GM21447 (cell line): ENCODE measurements around the gene ZSWIM2.
"Not testable (repeated sequence)": the region's sequence is repeated elsewhere in the genome, so short reads cannot be mapped to it uniquely, and the experiment has no call there.

Source experiments
- ATAC-seq: cut with Tn5 transposase; IDR thresholded peaks from one replicate; pipeline ENCODE4 v1.9.1; 2021; ENCODE audit not compliant: unreplicated experiment

Gene ZSWIM2

GRCh38 chr2:186848873-186849578 is at the start of gene ZSWIM2:
ZSWIM2 (minus strand) TSS chr2:186849170; CDS start chr2:186849130, 40 bp downstream.
- ATAC-seq, result peak; percentile 82

- not testable (repeated sequence) for ATAC-seq
Observed at GRCh38 chr2:186896220-186896619, 47.2 kb upstream of the ZSWIM2 start.

GRCh38 chr2:186895451-186895850 is 46.5 kb upstream of the ZSWIM2 start:
- no peak for ATAC-seq

GRCh38 chr2:186894478-186894877 is 45.5 kb upstream of the ZSWIM2 start:
- ATAC-seq, result no peak

- ATAC-seq, result no peak
Observed at GRCh38 chr2:186892821-186893220, 43.9 kb upstream of the ZSWIM2 start.

GRCh38 chr2:186891185-186891621 is 42.2 kb upstream of the ZSWIM2 start:
- ATAC-seq, result no peak

- ATAC-seq, result no peak
Observed at GRCh38 chr2:186889101-186889879, 40.3 kb upstream of the ZSWIM2 start.

- no peak for ATAC-seq
Observed at GRCh38 chr2:186887107-186888090, 38.4 kb upstream of the ZSWIM2 start.

- no peak for ATAC-seq
Observed at GRCh38 chr2:186884587-186884986, 35.6 kb upstream of the ZSWIM2 start.

GRCh38 chr2:186883666-186884065 is 34.7 kb upstream of the ZSWIM2 start:
- no peak for ATAC-seq

GRCh38 chr2:186882511-186883071 is 33.6 kb upstream of the ZSWIM2 start:
- no peak for ATAC-seq

- no peak for ATAC-seq
Observed at GRCh38 chr2:186881660-186882059, 32.7 kb upstream of the ZSWIM2 start.

- no peak for ATAC-seq
Observed at GRCh38 chr2:186879312-186879711, 30.3 kb upstream of the ZSWIM2 start.

GRCh38 chr2:186874713-186875112 is 25.7 kb upstream of the ZSWIM2 start:
- ATAC-seq, result no peak

- no peak for ATAC-seq
Observed at GRCh38 chr2:186871881-186872280, 22.9 kb upstream of the ZSWIM2 start.

GRCh38 chr2:186868344-186868743 is 19.4 kb upstream of the ZSWIM2 start:
- no peak for ATAC-seq

GRCh38 chr2:186862869-186863709 is 14.1 kb upstream of the ZSWIM2 start:
- no peak for ATAC-seq

- ATAC-seq, result no peak
Observed at GRCh38 chr2:186855216-186855615, 6.2 kb upstream of the ZSWIM2 start.

GRCh38 chr2:186853951-186854350 is 5.0 kb upstream of the ZSWIM2 start:
- no peak for ATAC-seq

GRCh38 chr2:186852508-186852907 is 3.5 kb upstream of the ZSWIM2 start:
- no peak for ATAC-seq
